Testis (tissue), 3 donors: ENCODE results near the gene PPP1R37. TPM values are rescaled to one million over a fixed set of nuclear protein-coding genes. Genes with fewer than 3 reads are reported as not detected.

ENCODE experiments used
- DNase-seq: peaks from one replicate; pipeline ENCODE4 v3.0.0-alpha.2; 2019
- H3K27ac ChIP-seq, 2 donors: fragments of 200-600 bp; sonication (generic); one replicate each; pipeline ENCODE4 v1.5.1; 2019
- H3K27me3 ChIP-seq: fragments of 200-600 bp; sonication (generic); one replicate; pipeline ENCODE4 v1.5.1; 2019
- H3K36me3 ChIP-seq: fragments of 200-600 bp; sonication (generic); one replicate; pipeline ENCODE4 v1.5.1; 2017; ENCODE audit warnings: low read depth; ENCODE audit errors: missing control alignments
- H3K4me1 ChIP-seq: fragments of 200-600 bp; sonication (generic); one replicate; pipeline ENCODE4 v1.5.1; 2019
- H3K4me3 ChIP-seq, 2 donors: fragments of 200-600 bp; sonication (generic); one replicate each; pipeline ENCODE4 v1.5.1; 2017 to 2019
- H3K9me3 ChIP-seq: fragments of 200-600 bp; sonication (generic); one replicate; pipeline ENCODE4 v1.5.1; 2017
- POLR2A ChIP-seq: fragments of 450-650 bp; IDR thresholded peaks from one replicate; pipeline ENCODE4 v1.6.1; 2017; ENCODE audit warnings: antibody characterized with exemption, mild to moderate bottlenecking, moderate library complexity
- WGBS, 2 donors: methylation state at CpG; one replicate each; pipeline ENCODE4 v1.1.5; 2018; 5-methylcytosine and 5-hydroxymethylcytosine counted together
- intact Hi-C: fragments of 100-400 bp; cut with DNase I; formaldehyde crosslinking; loops from one replicate; pipeline ENCODE4 v1.15.1; 2023; ENCODE audit warnings: low total_unique reads
- polyA plus RNA-seq: library from polyadenylated mRNA; stranded (reverse); fragments of 350-450 nt; fragmentation: Illumina TruSeq; extraction: RNeasy Lipid Tissue Mini Kit (QIAGEN cat#74804); gene quantifications from one replicate; pipeline ENCODE4 v1.2.3, GENCODE V29; 2014; ENCODE audit warnings: low read depth, low replicate concordance; ENCODE audit not compliant: insufficient read depth
- total RNA-seq, 2 donors: library from RNA; depleted of rRNA; stranded (reverse); fragments of >200 nt; gene quantifications; one replicate each; pipeline ENCODE4 v1.2.3, GENCODE V29; 2016
- TF ChIP-seq, protein P1 (sequence below), 3 experiments: fragments of 450-650 bp in 2 of 3; fragments of 200-600 bp in 1 of 3; sonication (generic) in 1 of 3; IDR thresholded peaks; one replicate each; pipeline ENCODE4 v1.5.1; 2016 to 2019; ENCODE audit warnings: antibody characterized with exemption in 3 of 3, mild to moderate bottlenecking in 2 of 3, moderate library complexity in 1 of 3

Gene PPP1R37
- total and polyA plus RNA-seq, 3 donors from 2014 or later, result 28.5 to 83.0 (median 82.5) TPM

DNA sequence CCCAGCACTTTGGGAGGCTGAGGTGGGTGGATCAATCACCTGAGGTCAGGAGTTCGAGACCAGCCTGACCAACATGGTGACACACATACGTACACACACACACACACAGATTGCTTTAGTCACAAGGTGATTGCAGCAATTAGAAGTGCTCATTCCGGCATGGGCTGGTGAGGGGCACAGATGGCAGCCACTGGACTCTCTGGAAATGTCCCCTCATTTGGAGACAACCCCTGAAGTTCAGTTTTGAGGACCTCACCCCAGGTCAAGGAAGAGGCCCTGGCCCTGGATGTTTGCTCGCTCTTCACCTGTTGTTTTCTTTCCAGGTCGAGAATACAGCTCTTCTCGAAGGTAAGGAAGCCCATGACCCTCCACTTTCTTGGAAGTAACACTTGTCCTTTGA is 22.8 kb upstream of the PPP1R37 start:
- no peaks in the 10 kb centered on the region for H3K36me3 ChIP-seq
- H3K4me1 ChIP-seq, result peaks cover 1% of the 10 kb centered on the region
- DNase-seq, result no peak
- WGBS, 2 donors, result 82 to 88% methylated on average over 4 to 6 of the region's 6 CpGs
- H3K27me3 ChIP-seq, result no peaks in the 10 kb centered on the region
- no peak for TF ChIP-seq POLR2A
- TF ChIP-seq, protein P1, sequence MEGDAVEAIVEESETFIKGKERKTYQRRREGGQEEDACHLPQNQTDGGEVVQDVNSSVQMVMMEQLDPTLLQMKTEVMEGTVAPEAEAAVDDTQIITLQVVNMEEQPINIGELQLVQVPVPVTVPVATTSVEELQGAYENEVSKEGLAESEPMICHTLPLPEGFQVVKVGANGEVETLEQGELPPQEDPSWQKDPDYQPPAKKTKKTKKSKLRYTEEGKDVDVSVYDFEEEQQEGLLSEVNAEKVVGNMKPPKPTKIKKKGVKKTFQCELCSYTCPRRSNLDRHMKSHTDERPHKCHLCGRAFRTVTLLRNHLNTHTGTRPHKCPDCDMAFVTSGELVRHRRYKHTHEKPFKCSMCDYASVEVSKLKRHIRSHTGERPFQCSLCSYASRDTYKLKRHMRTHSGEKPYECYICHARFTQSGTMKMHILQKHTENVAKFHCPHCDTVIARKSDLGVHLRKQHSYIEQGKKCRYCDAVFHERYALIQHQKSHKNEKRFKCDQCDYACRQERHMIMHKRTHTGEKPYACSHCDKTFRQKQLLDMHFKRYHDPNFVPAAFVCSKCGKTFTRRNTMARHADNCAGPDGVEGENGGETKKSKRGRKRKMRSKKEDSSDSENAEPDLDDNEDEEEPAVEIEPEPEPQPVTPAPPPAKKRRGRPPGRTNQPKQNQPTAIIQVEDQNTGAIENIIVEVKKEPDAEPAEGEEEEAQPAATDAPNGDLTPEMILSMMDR (IDR thresholded peaks at IDR 0.05), result no peak
- H3K4me3 ChIP-seq, result no peak overlapping the region
- intact Hi-C loops, result no loop called here
- H3K9me3 ChIP-seq, result no peaks in the 10 kb centered on the region
- no peak overlapping the region for H3K27ac ChIP-seq

DNA sequence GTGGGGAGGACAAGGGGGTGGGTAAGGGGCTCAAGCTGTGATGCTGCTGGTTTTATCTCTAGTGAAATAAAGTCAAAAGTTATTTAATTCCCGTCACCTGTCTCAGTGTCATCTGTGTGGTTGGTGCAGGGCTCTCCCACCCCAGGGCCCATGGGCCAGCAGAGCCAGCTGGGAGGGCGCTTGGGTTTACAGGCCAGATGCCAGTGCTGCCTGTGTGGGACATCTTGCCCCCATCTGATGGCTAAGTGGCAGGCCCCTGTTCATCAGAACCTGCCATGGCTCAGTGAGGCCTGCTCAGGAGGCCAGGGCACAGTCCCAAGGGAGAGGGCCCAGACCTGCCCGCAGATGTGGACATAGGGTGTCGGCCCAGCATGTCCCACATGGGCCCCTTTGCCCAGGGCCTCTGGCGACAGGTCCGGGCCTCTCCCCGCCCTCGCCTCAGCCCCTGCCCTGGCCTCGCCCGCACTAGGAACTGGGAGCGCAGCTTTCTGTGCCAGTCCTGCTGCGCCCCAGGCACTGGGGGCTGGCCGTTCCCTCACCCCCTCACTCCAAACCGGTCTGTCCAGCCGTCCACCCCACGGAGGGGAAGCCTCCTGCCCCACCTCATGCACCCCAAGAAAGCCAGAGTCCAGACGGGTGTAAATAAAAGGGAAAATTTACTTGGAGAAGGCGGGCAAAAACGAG is 22.0 kb upstream of the PPP1R37 start:
- H3K4me3 ChIP-seq, result no peak overlapping the region
- WGBS, 2 donors, result 84 to 88% methylated on average over 11 to 19 of the region's 19 CpGs
- intact Hi-C loops, result no loop called here
- H3K36me3 ChIP-seq, result no peaks in the 10 kb centered on the region
- no peak for DNase-seq
- TF ChIP-seq POLR2A, result no peak
- TF ChIP-seq, protein P1 (IDR thresholded peaks at IDR 0.05), result no peak
- H3K27ac ChIP-seq, result no peak overlapping the region
- H3K9me3 ChIP-seq, result no peaks in the 10 kb centered on the region
- no peaks in the 10 kb centered on the region for H3K27me3 ChIP-seq
- peaks cover 3% of the 10 kb centered on the region for H3K4me1 ChIP-seq

DNA sequence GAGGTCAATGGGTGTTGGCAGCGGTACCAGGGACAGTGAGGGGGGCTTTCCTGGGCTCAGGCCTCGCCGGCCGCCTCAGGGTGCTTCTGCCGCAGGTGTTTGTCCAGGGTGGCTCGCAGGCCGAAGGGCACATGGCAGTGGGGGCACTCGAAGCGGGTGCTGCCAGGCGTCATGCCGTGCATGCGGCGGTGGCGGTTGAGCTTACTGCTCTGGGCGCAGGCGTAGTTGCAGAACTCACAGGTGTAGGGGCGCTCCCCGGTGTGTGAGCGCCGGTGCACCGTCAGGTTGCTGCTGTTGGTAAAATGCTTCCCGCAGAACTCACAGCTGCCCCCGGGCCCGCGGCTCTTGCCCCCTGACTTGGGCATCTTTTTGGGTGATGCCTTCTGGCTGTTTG is 21.4 kb upstream of the PPP1R37 start:
- no peak for DNase-seq
- 92 to 96% methylated on average over 23 to 25 of the region's 25 CpGs for WGBS, 2 donors
- no peak overlapping the region for H3K27ac ChIP-seq

DNA sequence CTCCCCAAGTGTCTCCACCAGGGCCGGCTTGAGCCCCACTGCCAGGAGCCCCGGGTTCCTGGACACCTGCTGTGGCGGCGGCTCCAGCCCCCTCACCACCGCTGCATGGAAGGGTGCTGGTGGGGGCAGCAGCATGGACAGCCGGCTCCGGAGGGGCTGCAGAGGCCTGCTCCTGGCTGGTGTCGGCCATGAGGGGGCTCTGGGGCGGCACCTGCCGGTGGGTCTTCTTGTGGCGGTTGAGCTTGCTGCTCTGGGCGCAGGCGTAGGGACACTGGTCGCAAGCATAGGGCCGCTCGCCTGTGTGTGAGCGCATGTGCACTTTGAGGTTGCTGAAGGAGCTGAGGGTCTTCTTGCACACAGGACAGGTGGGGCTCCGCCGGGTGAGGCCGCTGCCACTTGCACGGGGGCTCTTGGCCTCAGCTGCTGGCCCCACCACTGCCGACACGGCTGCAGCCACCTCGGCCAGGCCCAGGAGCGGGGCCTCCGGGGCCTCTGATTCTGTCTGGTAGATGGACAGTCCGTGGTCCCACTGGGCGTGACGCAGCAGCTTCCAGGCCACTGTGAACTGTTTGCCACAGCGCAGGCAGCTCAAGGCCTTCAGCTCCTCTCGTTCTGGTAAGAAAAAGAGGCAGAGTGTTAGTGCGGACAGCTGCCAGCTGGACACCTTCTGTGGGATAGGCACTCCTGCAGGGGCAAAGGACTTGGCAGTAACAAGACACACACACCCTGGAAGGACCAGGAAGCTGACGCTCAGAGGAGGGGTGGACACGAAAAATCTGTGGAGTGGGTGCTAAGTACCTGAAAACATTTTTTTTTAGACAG is 20.8 kb upstream of the PPP1R37 start:
- intact Hi-C loops, result no loop called here
- Histone ChIP-seq H3K9me3 (no peaks in the 10 kb centered on the region), H3K4me3 (no peak overlapping the region), H3K27me3 (no peaks in the 10 kb centered on the region), H3K36me3 (no peaks in the 10 kb centered on the region), H3K27ac (no peak overlapping the region), H3K4me1 (peaks cover 9% of the 10 kb centered on the region)
- TF ChIP-seq POLR2A, result no peak
- TF ChIP-seq, protein P1 (IDR thresholded peaks at IDR 0.05), result no peak
- WGBS, 2 donors, result 80 to 86% methylated on average over 20 to 25 of the region's 34 CpGs
- DNase-seq, result no peak

More for the DNA sequence above, 21.4 kb upstream of the PPP1R37 start:
- peaks cover 5% of the 10 kb centered on the region for H3K4me1 ChIP-seq
- H3K4me3 ChIP-seq, result no peak overlapping the region
- H3K27me3 ChIP-seq, result no peaks in the 10 kb centered on the region
- H3K9me3 ChIP-seq, result no peaks in the 10 kb centered on the region
- intact Hi-C loops, result no loop called here
- no peak for TF ChIP-seq POLR2A
- TF ChIP-seq, protein P1 (IDR thresholded peaks at IDR 0.05), result no peak
- H3K36me3 ChIP-seq, result no peaks in the 10 kb centered on the region
